IMR-90 (cell line): ENCODE results near the gene AXIN1. TPM values are rescaled to one million over a fixed set of nuclear protein-coding genes. Genes with fewer than 3 reads are reported as not detected.

Source experiments
- ATAC-seq: fragments of 200-7000 bp; cut with Tn5 transposase; 2 replicates; pipeline ENCODE4 v1.9.1; 2020; ENCODE audit warnings: low read depth, mild to moderate bottlenecking, moderate library complexity
- BruUV-seq: library from RNA; stranded (reverse); fragments of 400-500 nt; replicated peaks from 2 replicates; lab custom pipeline; 2021; lab: Mats Ljungman, UMichigan
- CTCF ChIA-PET: fragments of 300-600 bp; formaldehyde crosslinking; extraction: SDS; loops from one replicate; lab custom pipeline; 2021; ENCODE audit warnings: antibody characterized with exemption; lab: Yijun Ruan, JAX
- POLR2A ChIA-PET: fragments of 300-600 bp; sonication (Branson Sonifier 250); formaldehyde crosslinking; loops from one replicate; lab custom pipeline; 2022; ENCODE audit warnings: antibody characterized with exemption; ENCODE audit not compliant: unreplicated experiment; lab: Charles Lee
- DNase-seq: peaks from one replicate; pipeline ENCODE4 v3.0.0; 2013
- H2AFZ ChIP-seq: replicated peaks from 2 replicates; pipeline ENCODE3; 2013; ENCODE audit warnings: low read length, mild to moderate bottlenecking; ENCODE audit not compliant: poor library complexity
- H2AK5ac ChIP-seq: 2 replicates; pipeline ENCODE4 v1.6.1; 2013; ENCODE audit warnings: low read depth, low read length, inconsistent platforms
- H2AK9ac ChIP-seq: replicated peaks from 2 replicates; pipeline ENCODE3; 2013; ENCODE audit warnings: mild to moderate bottlenecking, low read depth, low read length, moderate library complexity; ENCODE audit not compliant: poor library complexity
- H2BK120ac ChIP-seq: 2 replicates; pipeline ENCODE4 v1.6.1; 2013; ENCODE audit warnings: low read depth, low read length, inconsistent platforms
- H2BK15ac ChIP-seq: 3 replicates; pipeline ENCODE4 v1.6.1; 2013; ENCODE audit warnings: low read depth, low read length, inconsistent platforms
- H2BK20ac ChIP-seq: 2 replicates; pipeline ENCODE4 v1.6.1; 2013; ENCODE audit warnings: low read depth, mild to moderate bottlenecking, inconsistent platforms, low read length, moderate library complexity
- H2BK5ac ChIP-seq: 2 replicates; pipeline ENCODE4 v1.6.1; 2013; ENCODE audit warnings: mild to moderate bottlenecking, low read depth, low read length, inconsistent platforms; ENCODE audit not compliant: poor library complexity, severe bottlenecking
- H3K14ac ChIP-seq: replicated peaks from 2 replicates; pipeline ENCODE4 v1.6.1; 2013; ENCODE audit warnings: low read depth, low read length, inconsistent platforms
- H3K18ac ChIP-seq: 2 replicates; pipeline ENCODE4 v1.6.1; 2013; ENCODE audit warnings: low read depth, low read length, control low read depth
- H3K23ac ChIP-seq: 2 replicates; pipeline ENCODE4 v1.6.1; 2013; ENCODE audit warnings: low read depth, low read length, inconsistent platforms
- H3K27ac ChIP-seq: 2 replicates; pipeline ENCODE4 v1.5.1; 2013; ENCODE audit warnings: mild to moderate bottlenecking, control low read depth, low read length; ENCODE audit not compliant: insufficient read depth
- H3K27me3 ChIP-seq: 2 replicates; pipeline ENCODE4 v1.6.1; 2013; ENCODE audit warnings: low read length; ENCODE audit not compliant: control insufficient read depth, insufficient read depth
- H3K36me3 ChIP-seq: 2 replicates; pipeline ENCODE4 v1.6.1; 2013; ENCODE audit warnings: low read length, mixed read lengths; ENCODE audit not compliant: control insufficient read depth, insufficient read depth
- H3K4ac ChIP-seq: 2 replicates; pipeline ENCODE4 v1.6.1; 2013; ENCODE audit warnings: low read depth, low read length, inconsistent platforms
- H3K4me1 ChIP-seq: 2 replicates; pipeline ENCODE4 v1.6.1; 2013; ENCODE audit warnings: low read length, mixed read lengths; ENCODE audit not compliant: control insufficient read depth, insufficient read depth
- H3K4me2 ChIP-seq: 2 replicates; pipeline ENCODE4 v1.6.1; 2013; ENCODE audit warnings: low read depth, mild to moderate bottlenecking, control low read depth, low read length, moderate library complexity
- H3K4me3 ChIP-seq: 2 replicates; pipeline ENCODE4 v1.5.1; 2013; ENCODE audit warnings: low read depth, mild to moderate bottlenecking, control low read depth, low read length, moderate library complexity; ENCODE audit not compliant: insufficient read depth
- H3K56ac ChIP-seq: 2 replicates; pipeline ENCODE4 v1.6.1; 2013; ENCODE audit warnings: low read length, inconsistent platforms; ENCODE audit not compliant: insufficient read depth; ENCODE audit errors: extremely low read depth
- H3K79me1 ChIP-seq, 2 experiments: 2 replicates each; pipeline ENCODE4 v1.6.1; 2013; ENCODE audit warnings: low read length in 2 of 2, inconsistent platforms in 1 of 2, low read depth in 1 of 2
- H3K9ac ChIP-seq: 2 replicates; pipeline ENCODE4 v1.6.1; 2013; ENCODE audit warnings: low read depth, low read length, control low read depth
- H3K9me1 ChIP-seq: 2 replicates; pipeline ENCODE4 v1.6.1; 2013; ENCODE audit warnings: low read length, inconsistent platforms; ENCODE audit not compliant: insufficient read depth
- H3K9me3 ChIP-seq: 2 replicates; pipeline ENCODE4 v1.6.1; 2013; ENCODE audit warnings: low read length; ENCODE audit not compliant: control insufficient read depth, insufficient read depth
- H4K20me1 ChIP-seq: 2 replicates; pipeline ENCODE4 v1.6.1; 2013; ENCODE audit warnings: low read length, inconsistent platforms; ENCODE audit not compliant: insufficient read depth
- H4K5ac ChIP-seq: 2 replicates; pipeline ENCODE4 v1.6.1; 2013; ENCODE audit warnings: mild to moderate bottlenecking, low read depth, low read length, control low read depth
- H4K8ac ChIP-seq, 2 experiments: 2 replicates each; pipeline ENCODE4 v1.6.1; 2013; ENCODE audit warnings: low read depth in 2 of 2, low read length in 2 of 2, control low read depth in 1 of 2, inconsistent platforms in 1 of 2
- H4K91ac ChIP-seq: 2 replicates; pipeline ENCODE4 v1.6.1; 2013; ENCODE audit warnings: low read depth, low read length, inconsistent platforms; ENCODE audit not compliant: insufficient read depth
- BHLHE40 ChIP-seq: fragments of 150-350 bp; IDR thresholded peaks from 2 replicates; pipeline ENCODE4 v1.6.1; 2016; ENCODE audit warnings: mild to moderate bottlenecking, low read depth, low read length
- CHD1 ChIP-seq: IDR thresholded peaks from 2 replicates; pipeline ENCODE4 v1.6.1; 2012; ENCODE audit warnings: low read depth, low read length, improper control_type of control experiment
- FOS ChIP-seq: fragments of 150-350 bp; IDR thresholded peaks from 2 replicates; pipeline ENCODE4 v1.6.1; 2016; ENCODE audit warnings: low read depth, low read length
- MAZ ChIP-seq: IDR thresholded peaks from 2 replicates; pipeline ENCODE4 v1.6.1; 2012; ENCODE audit warnings: low read depth, mild to moderate bottlenecking, low read length, improper control_type of control experiment, moderate library complexity, borderline replicate concordance
- MXI1 ChIP-seq: IDR thresholded peaks from 2 replicates; pipeline ENCODE4 v1.6.1; 2012; ENCODE audit warnings: low read depth, mild to moderate bottlenecking, low read length, moderate library complexity, borderline replicate concordance
- NFE2L2 ChIP-seq: fragments of 150-350 bp; IDR thresholded peaks from 2 replicates; pipeline ENCODE4 v1.6.1; 2016; ENCODE audit warnings: low read depth, mild to moderate bottlenecking, low read length
- RAD21 ChIP-seq: IDR thresholded peaks from 2 replicates; pipeline ENCODE4 v1.6.1; 2012; ENCODE audit warnings: low read length, improper control_type of control experiment
- RCOR1 ChIP-seq: IDR thresholded peaks from 2 replicates; pipeline ENCODE4 v1.6.1; 2012; ENCODE audit warnings: mild to moderate bottlenecking, low read length, improper control_type of control experiment; ENCODE audit not compliant: insufficient replicate concordance
- SMC3 ChIP-seq: fragments of 150-350 bp; IDR thresholded peaks from 2 replicates; pipeline ENCODE4 v1.6.1; 2016; ENCODE audit warnings: low read depth, mild to moderate bottlenecking, antibody characterized with exemption, low read length, moderate library complexity
- WGBS, 2 experiments: methylation state at CpG; one replicate each; pipeline versions ENCODE4 v1.1.5 to v1.1.7; 2013; ENCODE audit warnings: missing lambda C conversion rate in 2 of 2; ENCODE audit not compliant: insufficient read length in 1 of 2; ENCODE audit errors: extremely low coverage in 2 of 2; 5-methylcytosine and 5-hydroxymethylcytosine counted together
- dilution Hi-C: fragments of 300-500 bp; cut with HindIII; formaldehyde crosslinking; loops from one replicate; pipeline ENCODE4 v1.14.3; 2018; ENCODE audit warnings: low sequenced_read_pairs; ENCODE audit not compliant: unreplicated experiment
- in situ Hi-C: fragments of 300-500 bp; cut with MboI; formaldehyde crosslinking; loops from 3 replicates; pipeline ENCODE4 v1.14.3; 2019; ENCODE audit warnings: low sequenced_read_pairs, inconsistent platforms, mixed read lengths
- intact Hi-C: fragments of 100-400 bp; cut with micrococcal nuclease; formaldehyde crosslinking; loops from 2 replicates; pipeline ENCODE4 v1.10.0; 2022
- polyA plus RNA-seq, 3 experiments: library from polyadenylated mRNA; depleted of rRNA; stranded (reverse); fragments of >200 nt; gene quantifications; 2 replicates each; pipeline ENCODE4 v1.2.3, GENCODE V29; 2012; ENCODE audit warnings: low replicate concordance in 1 of 3
- total RNA-seq: library from RNA; depleted of rRNA; stranded (reverse); fragments of >200 nt; gene quantifications from 2 replicates; pipeline ENCODE4 v1.2.3, GENCODE V29; 2012
- TF ChIP-seq, protein P1 (sequence below): fragments of 150-350 bp; IDR thresholded peaks from 2 replicates; pipeline ENCODE4 v1.6.1; 2016; ENCODE audit warnings: low read depth, mild to moderate bottlenecking, low read length, moderate library complexity, borderline replicate concordance
- TF ChIP-seq, protein P2 (sequence below): conservative IDR thresholded peaks from 2 replicates; pipeline ENCODE4 v1.5.1; 2012; ENCODE audit warnings: mild to moderate bottlenecking, low read depth, low read length, improper control_type of control experiment
- TF ChIP-seq, protein P3 (sequence below): fragments of 150-350 bp; IDR thresholded peaks from 2 replicates; pipeline ENCODE4 v1.6.1; 2017; ENCODE audit warnings: mild to moderate bottlenecking, antibody characterized with exemption, low read length, low read depth

The AXIN1 gene
- total and polyA plus RNA-seq, 2 of the 4 experiments (the other 2 are of a cell fraction): 10.9 to 14.2 TPM

DNA sequence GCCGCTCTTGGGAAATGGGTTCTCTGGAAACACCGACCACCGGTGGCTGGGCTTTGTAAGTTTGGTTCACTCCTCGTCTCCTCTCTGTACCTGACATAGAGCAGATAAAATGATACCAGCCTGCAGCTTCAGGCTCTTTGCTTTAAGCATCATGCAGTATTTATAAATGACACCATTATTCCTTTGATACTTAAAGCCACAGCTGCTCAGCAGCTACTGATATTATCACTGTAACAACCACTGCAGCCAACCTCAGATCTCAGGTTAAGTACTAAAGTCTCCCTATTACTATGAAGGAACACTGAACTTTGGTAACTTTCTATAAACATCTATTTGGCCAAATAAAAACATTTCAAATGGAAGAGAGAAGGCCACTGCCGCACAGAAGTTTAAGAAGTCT, 34.9 kb downstream of the AXIN1 start:
- dilution Hi-C loops: no loop called here
- H2AK9ac ChIP-seq: no peak overlapping the region
- no peak overlapping the region for H2BK120ac ChIP-seq
- H3K27ac ChIP-seq: no peak overlapping the region
- no peak overlapping the region for H3K9ac ChIP-seq
- H3K4ac ChIP-seq: no peak overlapping the region
- BruUV-seq: no TSS peak
- H2AFZ ChIP-seq: no peak overlapping the region
- no peak overlapping the region for H3K18ac ChIP-seq
- 83% methylated on average over 5 of the region's 5 CpGs; no CpG with 5 or more reads in 1 of the 2 experiments for WGBS, 2 experiments
- ATAC-seq (no peak), DNase-seq (no peak)
- CTCF ChIA-PET: no interaction called here
- H2BK15ac ChIP-seq: no peak overlapping the region
- H2BK5ac ChIP-seq: no peak overlapping the region
- H3K36me3 ChIP-seq: peaks cover 26% of the 10 kb centered on the region
- H3K9me1 ChIP-seq: peaks cover 15% of the 10 kb centered on the region
- peaks cover 48 to 73% of the 10 kb centered on the region in 2 experiments for H3K79me1 ChIP-seq
- TF ChIP-seq RAD21 (no peak), NFE2L2 (no peak), CHD1 (no peak), SMC3 (no peak), FOS (no peak), BHLHE40 (no peak), MXI1 (no peak), RCOR1 (no peak), MAZ (no peak)
- TF ChIP-seq, protein P1, sequence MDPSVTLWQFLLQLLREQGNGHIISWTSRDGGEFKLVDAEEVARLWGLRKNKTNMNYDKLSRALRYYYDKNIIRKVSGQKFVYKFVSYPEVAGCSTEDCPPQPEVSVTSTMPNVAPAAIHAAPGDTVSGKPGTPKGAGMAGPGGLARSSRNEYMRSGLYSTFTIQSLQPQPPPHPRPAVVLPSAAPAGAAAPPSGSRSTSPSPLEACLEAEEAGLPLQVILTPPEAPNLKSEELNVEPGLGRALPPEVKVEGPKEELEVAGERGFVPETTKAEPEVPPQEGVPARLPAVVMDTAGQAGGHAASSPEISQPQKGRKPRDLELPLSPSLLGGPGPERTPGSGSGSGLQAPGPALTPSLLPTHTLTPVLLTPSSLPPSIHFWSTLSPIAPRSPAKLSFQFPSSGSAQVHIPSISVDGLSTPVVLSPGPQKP: no peak
- TF ChIP-seq, protein P2, sequence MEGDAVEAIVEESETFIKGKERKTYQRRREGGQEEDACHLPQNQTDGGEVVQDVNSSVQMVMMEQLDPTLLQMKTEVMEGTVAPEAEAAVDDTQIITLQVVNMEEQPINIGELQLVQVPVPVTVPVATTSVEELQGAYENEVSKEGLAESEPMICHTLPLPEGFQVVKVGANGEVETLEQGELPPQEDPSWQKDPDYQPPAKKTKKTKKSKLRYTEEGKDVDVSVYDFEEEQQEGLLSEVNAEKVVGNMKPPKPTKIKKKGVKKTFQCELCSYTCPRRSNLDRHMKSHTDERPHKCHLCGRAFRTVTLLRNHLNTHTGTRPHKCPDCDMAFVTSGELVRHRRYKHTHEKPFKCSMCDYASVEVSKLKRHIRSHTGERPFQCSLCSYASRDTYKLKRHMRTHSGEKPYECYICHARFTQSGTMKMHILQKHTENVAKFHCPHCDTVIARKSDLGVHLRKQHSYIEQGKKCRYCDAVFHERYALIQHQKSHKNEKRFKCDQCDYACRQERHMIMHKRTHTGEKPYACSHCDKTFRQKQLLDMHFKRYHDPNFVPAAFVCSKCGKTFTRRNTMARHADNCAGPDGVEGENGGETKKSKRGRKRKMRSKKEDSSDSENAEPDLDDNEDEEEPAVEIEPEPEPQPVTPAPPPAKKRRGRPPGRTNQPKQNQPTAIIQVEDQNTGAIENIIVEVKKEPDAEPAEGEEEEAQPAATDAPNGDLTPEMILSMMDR: no peak
- TF ChIP-seq, protein P3, sequence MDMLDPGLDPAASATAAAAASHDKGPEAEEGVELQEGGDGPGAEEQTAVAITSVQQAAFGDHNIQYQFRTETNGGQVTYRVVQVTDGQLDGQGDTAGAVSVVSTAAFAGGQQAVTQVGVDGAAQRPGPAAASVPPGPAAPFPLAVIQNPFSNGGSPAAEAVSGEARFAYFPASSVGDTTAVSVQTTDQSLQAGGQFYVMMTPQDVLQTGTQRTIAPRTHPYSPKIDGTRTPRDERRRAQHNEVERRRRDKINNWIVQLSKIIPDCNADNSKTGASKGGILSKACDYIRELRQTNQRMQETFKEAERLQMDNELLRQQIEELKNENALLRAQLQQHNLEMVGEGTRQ: no peak
- no peak overlapping the region for H3K4me2 ChIP-seq
- H3K14ac ChIP-seq: no peak overlapping the region
- H2AK5ac ChIP-seq: no peak overlapping the region
- H3K4me3 ChIP-seq: no peak overlapping the region
- H3K56ac ChIP-seq: no peak overlapping the region
- H3K23ac ChIP-seq: no peak overlapping the region
- POLR2A ChIA-PET: no interaction called here
- no peaks in the 10 kb centered on the region for H3K4me1 ChIP-seq
- no peak overlapping the region for H4K8ac ChIP-seq
- H4K91ac ChIP-seq: no peak overlapping the region
- H3K27me3 ChIP-seq: no peaks in the 10 kb centered on the region
- no peak overlapping the region for H2BK20ac ChIP-seq
- H3K9me3 ChIP-seq: no peaks in the 10 kb centered on the region
- peaks cover 61% of the 10 kb centered on the region for H4K20me1 ChIP-seq
- in situ Hi-C loops: no loop called here
- intact Hi-C loops: no loop called here
- H4K5ac ChIP-seq: no peak overlapping the region
